Activated T-cell treated with anti-CD3 and anti-CD28 coated beads, Interleukin-2, amount 50 U/mL, for 4 hours (primary cell): ENCODE measurements around the gene SCN1B. TPM values are rescaled to one million over a fixed set of nuclear protein-coding genes. Genes with fewer than 3 reads are reported as not detected.
A peak's percentile ranks its signal among the peaks of the same experiment; 100 is the strongest.
"Not testable (repeated sequence)": the region's sequence is repeated elsewhere in the genome, so short reads cannot be mapped to it uniquely, and the experiment has no call there.

Source experiments
- ATAC-seq, 2 donors: fragments of 200-7000 bp; cut with Tn5 transposase; one replicate each; pipeline ENCODE4 v1.10.0; 2021
- DNase-seq: peaks from one replicate; pipeline ENCODE4 v3.0.0-alpha.2; 2020
- H3K27me3 Mint-ChIP-seq: one replicate; pipeline ENCODE4 v1.8.0; 2021; ENCODE audit warnings: low read depth, mixed read lengths
- H3K36me3 Mint-ChIP-seq: one replicate; pipeline ENCODE4 v1.8.0; 2022; ENCODE audit warnings: mixed read lengths; ENCODE audit not compliant: insufficient read depth
- H3K4me1 Mint-ChIP-seq: one replicate; pipeline ENCODE4 v1.8.0; 2021; ENCODE audit warnings: low read depth, mixed read lengths
- H3K4me3 Mint-ChIP-seq: one replicate; pipeline ENCODE4 v1.8.0; 2021; ENCODE audit warnings: mild to moderate bottlenecking, moderate library complexity, mixed read lengths
- H3K9me3 Mint-ChIP-seq: one replicate; pipeline ENCODE4 v1.8.0; 2021; ENCODE audit warnings: mixed read lengths
- total RNA-seq, 3 donors: library from RNA; stranded (reverse); gene quantifications; one replicate each; pipeline ENCODE4 v1.2.1, GENCODE V29; 2021

The SCN1B gene
- total RNA-seq, 3 donors from 2014 or later = 1.1 to 2.3 (median 1.2) TPM

DNA sequence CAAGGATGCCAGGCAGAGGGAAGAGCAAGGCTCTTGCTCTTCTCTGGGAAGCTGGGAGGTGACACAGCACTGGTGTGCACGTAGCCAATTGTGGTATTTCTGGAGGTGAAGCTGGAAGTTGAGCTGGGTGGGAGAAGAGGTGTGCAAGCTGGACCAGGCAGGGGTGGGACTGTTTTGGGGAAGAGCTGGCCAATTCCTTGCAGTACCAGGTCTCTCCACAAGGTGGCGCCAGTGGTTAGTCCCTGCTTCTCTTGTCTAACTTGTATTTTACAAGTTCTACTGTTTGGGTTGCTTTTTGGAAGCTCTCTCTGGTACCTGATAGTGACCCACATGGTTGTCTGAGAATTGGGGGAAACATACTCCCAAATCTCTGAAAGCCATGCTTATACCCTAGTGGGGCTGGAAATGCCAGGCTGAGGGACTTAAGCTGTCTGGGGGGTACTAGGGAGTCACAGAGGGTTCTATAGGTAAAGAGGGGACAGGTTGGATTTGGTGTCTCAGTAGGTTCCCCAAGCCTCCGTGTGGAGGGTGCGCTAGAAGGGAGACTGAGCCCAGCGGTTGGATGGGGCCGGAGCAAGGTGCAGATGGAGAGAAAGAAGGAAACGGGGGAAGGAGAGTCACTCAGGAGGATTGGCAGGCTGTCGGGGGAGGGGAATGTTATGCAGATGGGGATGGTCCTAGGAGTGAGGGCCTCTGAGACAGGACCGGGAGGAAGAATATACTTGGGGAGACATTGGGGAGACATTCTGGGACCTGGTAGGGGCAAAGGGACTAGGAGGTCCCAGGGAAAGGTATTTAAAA is 14.2 kb downstream of the SCN1B start:
- ATAC-seq = no peak
- Mint-ChIP-seq H3K36me3 (no peaks in the 10 kb centered on the region), H3K4me1 (peaks cover 32% of the 10 kb centered on the region), H3K9me3 (no peaks in the 10 kb centered on the region), H3K27me3 (peaks cover 3% of the 10 kb centered on the region), H3K4me3 (no peak overlapping the region)
- DNase-seq = peak; percentile 58

DNA sequence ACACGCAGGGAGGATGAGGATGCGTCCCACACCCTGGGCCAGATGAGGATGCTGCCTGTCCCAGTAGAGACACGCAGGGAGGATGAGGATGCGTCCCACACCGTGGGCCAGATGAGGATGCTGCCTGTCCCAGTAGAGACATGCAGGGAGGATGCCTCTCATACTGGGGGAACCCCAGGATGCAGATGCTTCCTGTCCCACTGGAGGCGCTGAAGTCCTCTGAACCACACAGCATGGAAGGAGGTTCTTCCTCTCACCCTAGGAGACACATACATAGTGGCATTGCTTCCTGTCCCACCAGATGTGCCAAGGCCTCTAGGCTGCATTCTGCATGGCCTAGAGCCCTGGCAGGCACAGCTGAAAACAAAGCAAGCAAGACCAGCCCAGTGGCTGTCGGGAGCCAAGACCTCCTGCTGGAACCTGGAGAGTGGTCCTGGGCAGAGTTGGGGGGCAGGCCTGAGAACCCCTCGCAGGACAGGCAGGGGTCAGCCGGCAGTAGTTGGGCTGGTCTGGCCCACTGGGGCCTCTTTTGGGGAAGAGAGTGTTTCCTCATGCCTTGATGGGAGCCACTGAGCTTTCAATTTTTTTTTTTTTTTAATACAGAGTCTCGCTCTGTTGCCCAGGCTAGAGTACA is 15.5 kb downstream of the SCN1B start:
- Mint-ChIP-seq H3K27me3 (peaks cover 3% of the 10 kb centered on the region), H3K4me3 (no peak overlapping the region), H3K4me1 (peaks cover 25% of the 10 kb centered on the region), H3K36me3 (no peaks in the 10 kb centered on the region), H3K9me3 (no peaks in the 10 kb centered on the region)
- DNase-seq (no peak), ATAC-seq (peak; percentile 85 to 90)

DNA sequence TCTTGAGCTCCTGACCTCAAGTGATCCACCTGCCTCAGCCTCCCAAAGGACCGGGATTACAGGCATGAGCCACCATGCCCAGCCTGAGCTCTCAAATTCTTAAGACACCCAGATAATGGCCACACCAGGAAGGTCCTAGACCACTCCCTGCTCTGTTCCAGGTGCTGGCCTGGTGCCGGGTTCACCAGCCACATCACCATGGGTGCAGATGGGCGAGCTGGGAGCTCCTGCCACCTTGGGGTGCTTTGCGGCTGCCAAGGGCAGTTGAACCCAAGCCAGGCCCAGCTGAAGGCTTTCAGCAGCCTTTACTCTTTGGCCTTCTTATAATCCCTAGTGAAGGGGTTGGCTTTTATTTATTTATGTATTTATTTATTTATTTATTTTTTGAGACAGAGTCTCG is 16.2 kb downstream of the SCN1B start:
- no peaks in the 10 kb centered on the region for H3K36me3 Mint-ChIP-seq
- peaks cover 23% of the 10 kb centered on the region for H3K4me1 Mint-ChIP-seq
- ATAC-seq (no peak), DNase-seq (no peak)
- peaks cover 3% of the 10 kb centered on the region for H3K27me3 Mint-ChIP-seq
- H3K9me3 Mint-ChIP-seq = no peaks in the 10 kb centered on the region
- H3K4me3 Mint-ChIP-seq = no peak overlapping the region

DNA sequence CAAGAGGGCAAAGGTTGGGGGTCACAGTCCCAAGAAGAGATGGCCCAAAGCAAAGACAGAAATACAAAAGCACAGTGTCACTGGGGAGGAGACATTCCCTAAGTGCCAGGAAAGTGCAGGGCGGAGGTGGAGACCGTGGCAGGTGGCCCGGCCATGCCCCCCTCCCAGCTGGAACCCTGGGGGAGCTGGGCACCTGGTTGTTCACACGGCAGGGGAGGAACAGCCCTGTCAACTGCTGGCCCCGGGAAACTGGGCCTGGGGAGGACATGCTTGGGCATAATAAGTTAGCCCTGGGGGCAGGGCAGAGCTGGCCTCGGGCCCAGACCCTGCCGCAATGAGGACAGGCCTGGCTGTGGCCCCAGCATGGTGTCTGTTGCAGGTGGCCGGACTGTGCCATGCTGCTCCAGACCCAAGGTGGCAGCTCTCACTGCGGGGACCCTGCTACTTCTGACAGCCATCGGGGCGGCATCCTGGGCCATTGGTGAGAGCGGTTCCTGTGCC is 18.7 kb downstream of the SCN1B start:
- Mint-ChIP-seq H3K4me3 (no peak overlapping the region), H3K9me3 (no peaks in the 10 kb centered on the region), H3K27me3 (peaks cover 3% of the 10 kb centered on the region), H3K4me1 (peaks cover 17% of the 10 kb centered on the region), H3K36me3 (no peaks in the 10 kb centered on the region)
- DNase-seq (no peak), ATAC-seq (no peak)

DNA sequence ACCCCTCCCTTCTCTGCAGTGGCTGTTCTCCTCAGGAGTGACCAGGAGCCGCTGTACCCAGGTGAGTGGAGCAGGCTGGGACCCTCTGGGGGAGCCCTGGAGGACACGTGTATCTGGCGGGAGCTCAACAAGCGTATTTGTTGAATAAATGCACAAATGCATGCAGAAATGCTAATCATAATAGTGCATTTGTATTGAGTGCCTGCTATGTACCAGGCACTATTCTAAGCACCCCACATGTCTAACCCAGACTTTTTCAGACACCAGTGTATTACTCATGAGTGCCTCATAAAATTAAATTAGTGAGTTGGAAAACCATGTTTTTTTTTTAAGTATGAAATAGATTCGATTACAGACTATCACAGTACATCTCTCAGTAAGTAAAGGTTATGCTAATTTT is 19.2 kb downstream of the SCN1B start:
- ATAC-seq = no peak

DNA sequence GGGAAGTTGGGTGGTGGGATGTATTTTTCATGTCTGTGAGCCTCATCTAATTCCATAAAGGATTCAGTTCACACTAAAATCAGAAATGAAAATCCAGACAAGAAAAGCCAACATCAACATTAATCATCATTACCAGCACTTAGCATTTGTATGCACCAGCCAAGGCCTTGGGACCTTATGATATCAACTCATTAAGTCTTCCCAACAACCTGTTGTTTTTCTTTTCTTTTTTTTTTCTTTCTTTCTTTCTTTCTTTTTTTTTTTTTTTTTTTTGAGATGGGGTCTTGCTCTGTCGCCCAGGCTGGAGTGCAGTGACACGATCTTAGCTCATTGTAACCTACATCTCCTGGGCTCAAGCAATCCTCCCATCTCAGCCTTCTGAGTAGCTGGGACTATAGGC is 20.4 kb downstream of the SCN1B start:
- ATAC-seq, DNase-seq, H3K4me3 Mint-ChIP-seq, H3K4me1 Mint-ChIP-seq, H3K9me3 Mint-ChIP-seq, H3K27me3 Mint-ChIP-seq, H3K36me3 Mint-ChIP-seq: not testable (repeated sequence)

More for the DNA sequence above, 19.2 kb downstream of the SCN1B start:
- no peaks in the 10 kb centered on the region for H3K36me3 Mint-ChIP-seq
- DNase-seq = no peak
- H3K9me3 Mint-ChIP-seq = no peaks in the 10 kb centered on the region
- no peak overlapping the region for H3K4me3 Mint-ChIP-seq
- H3K4me1 Mint-ChIP-seq = peaks cover 12% of the 10 kb centered on the region
- peaks cover 3% of the 10 kb centered on the region for H3K27me3 Mint-ChIP-seq

DNA sequence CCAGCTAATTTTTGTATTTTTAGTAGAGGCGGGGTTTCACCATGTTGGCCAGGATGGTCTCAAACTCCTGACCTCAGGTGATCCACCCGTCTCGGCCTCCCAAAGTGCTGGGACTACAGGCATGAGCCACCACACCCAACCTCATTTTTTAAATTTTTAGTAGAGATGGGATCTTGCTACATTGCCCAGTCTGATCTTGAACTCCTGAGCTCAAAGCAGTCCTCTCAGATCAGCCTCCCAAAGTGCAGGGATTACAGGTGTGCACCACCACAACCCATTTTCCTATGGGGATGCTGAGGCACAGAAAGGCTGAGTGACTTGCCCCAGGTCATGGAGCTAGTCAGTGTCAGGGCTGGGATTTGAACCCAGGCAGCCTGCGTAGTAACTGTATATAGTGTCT is 21.0 kb downstream of the SCN1B start:
- not testable (repeated sequence) for DNase-seq, H3K4me3 Mint-ChIP-seq, H3K27me3 Mint-ChIP-seq, H3K4me1 Mint-ChIP-seq, H3K36me3 Mint-ChIP-seq, H3K9me3 Mint-ChIP-seq, ATAC-seq

DNA sequence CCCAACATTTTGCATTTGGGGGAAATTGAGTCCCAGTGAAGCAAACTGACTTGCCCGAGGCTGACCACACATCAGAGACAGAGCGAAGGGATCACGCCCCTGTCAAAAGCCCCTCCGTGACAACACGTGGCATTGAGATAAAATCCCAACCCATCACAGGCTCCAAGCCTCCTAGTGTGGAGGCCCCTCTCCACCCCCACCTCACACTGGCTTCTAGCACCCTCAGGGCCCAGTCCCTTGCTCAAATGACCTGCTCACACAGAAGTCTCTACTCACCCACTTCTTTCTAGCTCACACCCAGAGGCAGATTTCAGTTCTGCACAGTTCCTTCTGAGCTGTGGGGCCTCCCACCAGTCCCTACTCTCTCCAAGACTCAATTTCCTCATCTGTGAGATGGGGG is 21.5 kb downstream of the SCN1B start:
- no peaks in the 10 kb centered on the region for H3K9me3 Mint-ChIP-seq
- DNase-seq (no peak), ATAC-seq (no peak)
- H3K27me3 Mint-ChIP-seq = peaks cover 5% of the 10 kb centered on the region
- H3K4me3 Mint-ChIP-seq = no peak overlapping the region
- no peaks in the 10 kb centered on the region for H3K4me1 Mint-ChIP-seq
- H3K36me3 Mint-ChIP-seq = no peaks in the 10 kb centered on the region

DNA sequence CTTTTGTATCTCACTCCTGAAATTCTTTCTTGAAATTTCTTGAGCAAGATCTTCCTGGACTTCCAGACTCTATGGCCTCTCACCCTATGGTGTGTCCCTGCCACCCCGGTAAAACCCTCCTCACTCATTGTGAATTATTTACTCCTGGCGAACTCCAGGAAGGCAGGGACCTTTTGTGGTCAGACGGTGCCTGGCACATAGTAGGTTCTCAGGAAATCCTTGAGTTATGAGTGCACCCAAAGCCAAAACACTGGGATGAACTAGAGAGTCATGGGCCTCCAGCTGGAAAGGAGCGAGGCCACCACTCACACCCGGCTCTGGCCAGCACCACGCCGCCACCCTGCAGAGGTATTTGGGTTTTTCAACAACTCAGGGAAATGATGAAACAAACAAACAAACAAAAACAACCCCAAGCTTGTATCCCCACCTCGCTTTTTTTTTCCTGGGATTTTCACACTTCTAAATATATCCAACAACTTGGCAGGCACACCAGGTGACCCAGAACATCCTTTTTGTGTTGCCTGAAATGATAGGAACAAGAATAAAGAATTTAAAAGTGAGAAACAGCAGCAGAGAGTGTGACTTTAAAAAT is 22.4 kb downstream of the SCN1B start:
- DNase-seq (no peak), ATAC-seq (no peak)
- Mint-ChIP-seq H3K4me3 (no peak overlapping the region), H3K36me3 (no peaks in the 10 kb centered on the region), H3K4me1 (no peaks in the 10 kb centered on the region), H3K27me3 (peaks cover 5% of the 10 kb centered on the region), H3K9me3 (no peaks in the 10 kb centered on the region)

DNA sequence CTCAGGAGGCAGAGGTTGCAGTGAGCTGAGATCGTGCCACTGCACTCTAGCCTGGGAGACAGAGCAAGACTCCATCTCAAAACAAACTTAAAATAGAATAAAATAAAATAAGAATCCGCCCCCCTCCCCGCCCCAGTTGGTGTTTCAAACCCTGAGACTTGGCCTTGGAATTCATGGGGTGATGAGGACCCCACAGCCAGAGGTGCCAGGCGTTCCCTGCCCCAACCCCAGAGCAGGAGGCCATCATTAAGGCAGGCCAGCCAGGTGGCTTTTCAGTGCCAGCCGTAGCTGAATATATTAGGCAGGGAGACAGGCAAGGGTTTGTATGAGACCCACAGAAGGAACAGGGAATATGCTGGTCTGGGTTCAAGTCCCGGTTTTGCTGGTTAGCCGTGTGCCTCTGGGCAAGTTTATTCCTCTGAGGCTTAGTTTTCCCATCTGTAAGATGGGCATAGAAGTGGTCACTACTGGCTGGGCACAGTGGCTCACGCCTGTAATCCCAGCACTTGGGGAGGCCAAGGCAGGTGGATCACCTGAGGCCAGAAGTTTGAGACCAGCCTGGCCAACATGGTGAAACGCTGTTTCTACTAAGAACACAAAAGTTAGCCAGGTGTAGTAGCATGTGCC is 23.5 kb downstream of the SCN1B start:
- ATAC-seq (no peak), DNase-seq (no peak)
- Mint-ChIP-seq H3K27me3 (peaks cover 5% of the 10 kb centered on the region), H3K4me1 (no peaks in the 10 kb centered on the region), H3K36me3 (no peaks in the 10 kb centered on the region), H3K4me3 (no peak overlapping the region), H3K9me3 (no peaks in the 10 kb centered on the region)

DNA sequence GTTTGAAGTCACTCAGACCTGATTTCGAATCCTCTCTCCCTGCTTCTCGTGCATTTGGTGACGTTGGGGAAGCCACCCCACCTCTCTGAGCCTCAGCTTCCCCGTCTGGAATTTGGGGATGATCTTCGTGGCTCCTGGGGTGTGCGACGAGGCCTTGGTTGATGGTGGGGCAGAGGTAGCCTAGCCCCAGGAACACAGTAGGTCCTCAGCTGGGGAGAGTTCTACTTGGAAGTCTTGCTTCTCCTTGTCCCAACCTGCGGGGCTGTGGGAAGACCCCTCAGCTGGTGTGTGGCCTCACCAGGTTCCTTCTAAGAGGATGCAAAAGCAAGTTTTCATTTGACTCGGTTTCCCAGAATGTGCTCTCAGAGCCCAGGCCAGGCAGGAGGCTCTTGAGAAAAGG is 24.4 kb downstream of the SCN1B start:
- peaks cover 5% of the 10 kb centered on the region for H3K27me3 Mint-ChIP-seq
- ATAC-seq = no peak
- H3K4me1 Mint-ChIP-seq = no peaks in the 10 kb centered on the region
- H3K36me3 Mint-ChIP-seq = no peaks in the 10 kb centered on the region
- H3K4me3 Mint-ChIP-seq = no peak overlapping the region
- no peak for DNase-seq
- H3K9me3 Mint-ChIP-seq = no peaks in the 10 kb centered on the region

DNA sequence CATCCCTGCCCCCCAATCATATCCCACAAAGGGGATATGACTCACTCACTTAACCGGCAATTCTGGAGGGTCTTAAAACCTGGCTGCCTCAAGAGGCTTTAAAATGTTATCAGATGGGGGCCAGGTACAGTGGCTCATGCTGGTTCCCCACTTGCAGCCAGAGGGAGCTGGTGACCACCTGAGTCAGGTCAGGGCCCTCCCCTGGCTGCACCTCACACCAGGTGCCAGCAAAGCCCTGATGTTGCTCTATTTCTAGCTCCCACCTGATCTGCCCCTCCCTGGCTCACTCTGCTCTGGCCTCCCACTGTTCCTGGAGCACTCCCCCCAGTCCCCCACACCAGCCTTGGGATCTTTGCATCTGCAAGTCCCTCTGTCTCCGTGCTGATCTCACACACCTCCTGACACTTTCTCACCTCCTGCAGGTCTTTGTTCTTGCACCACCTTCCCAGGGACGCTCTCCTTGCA is 25.5 kb downstream of the SCN1B start:
- ATAC-seq (no peak), DNase-seq (no peak)
- no peaks in the 10 kb centered on the region for H3K9me3 Mint-ChIP-seq
- H3K27me3 Mint-ChIP-seq = peaks cover 5% of the 10 kb centered on the region
- no peaks in the 10 kb centered on the region for H3K4me1 Mint-ChIP-seq
- no peaks in the 10 kb centered on the region for H3K36me3 Mint-ChIP-seq
- H3K4me3 Mint-ChIP-seq = no peak overlapping the region

DNA sequence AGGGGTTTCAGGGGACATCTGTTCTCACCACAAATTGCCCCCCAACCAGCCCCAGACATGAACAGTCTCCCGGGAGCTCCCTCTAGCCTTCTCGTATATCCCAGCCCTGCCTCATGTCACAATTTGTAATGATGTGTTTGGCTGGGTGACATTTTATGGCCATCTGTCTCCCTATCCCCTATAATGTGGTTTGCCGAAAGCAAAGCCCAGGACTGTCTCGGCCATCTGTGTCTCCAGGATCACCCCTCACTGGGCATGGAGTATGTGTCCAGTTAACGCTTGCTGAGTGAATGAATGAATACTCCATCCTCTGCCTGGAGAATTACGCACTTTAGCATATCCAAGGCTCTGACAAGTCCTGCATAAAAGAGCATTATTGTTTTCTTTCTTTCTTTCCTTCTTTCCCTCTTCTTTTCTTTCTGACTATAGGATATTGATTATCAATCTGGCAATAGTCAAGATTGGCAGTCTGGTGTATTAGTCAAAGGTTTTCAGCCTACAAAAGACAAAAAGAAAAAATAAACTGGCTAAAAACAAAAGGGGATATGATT is 26.3 kb downstream of the SCN1B start:
- Mint-ChIP-seq H3K9me3 (no peaks in the 10 kb centered on the region), H3K4me1 (no peaks in the 10 kb centered on the region), H3K27me3 (peaks cover 5% of the 10 kb centered on the region), H3K36me3 (no peaks in the 10 kb centered on the region), H3K4me3 (no peak overlapping the region)
- DNase-seq = no peak
- ATAC-seq = no peak

DNA sequence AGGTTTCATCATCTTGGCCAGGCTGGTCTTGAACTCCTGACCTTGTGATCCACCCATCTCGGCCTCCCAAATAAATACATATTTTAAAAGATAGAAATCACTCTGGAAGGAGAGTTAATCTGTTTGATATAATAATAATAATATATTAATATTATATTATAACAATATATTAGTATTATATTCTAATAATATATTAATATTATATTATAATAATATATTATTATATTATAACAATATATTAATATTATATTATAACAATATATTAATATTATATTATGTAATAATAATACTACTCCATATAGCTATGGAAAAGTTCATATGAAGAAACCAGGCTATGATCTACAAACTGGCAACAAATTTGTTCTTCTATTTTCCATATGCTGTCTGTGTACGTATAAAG is 28.1 kb downstream of the SCN1B start:
- Mint-ChIP-seq H3K9me3 (no peaks in the 10 kb centered on the region), H3K27me3 (peaks cover 5% of the 10 kb centered on the region), H3K4me1 (peaks cover under 1% of the 10 kb centered on the region), H3K4me3 (no peak overlapping the region), H3K36me3 (no peaks in the 10 kb centered on the region)
- ATAC-seq = no peak
- no peak for DNase-seq
